HG03135 (cell line): Measurements from ENCODE around the gene RANBP10.
A peak's percentile ranks its signal among the peaks of the same experiment; 100 is the strongest.
"Not testable (repeated sequence)": the region's sequence is repeated elsewhere in the genome, so short reads cannot be mapped to it uniquely, and the experiment has no call there.

Experiments
- ATAC-seq: cut with Tn5 transposase; IDR thresholded peaks from one replicate; pipeline ENCODE4 v1.9.1; 2021; ENCODE audit warnings: mild to moderate bottlenecking, moderate library complexity; ENCODE audit not compliant: unreplicated experiment

The RANBP10 gene

DNA sequence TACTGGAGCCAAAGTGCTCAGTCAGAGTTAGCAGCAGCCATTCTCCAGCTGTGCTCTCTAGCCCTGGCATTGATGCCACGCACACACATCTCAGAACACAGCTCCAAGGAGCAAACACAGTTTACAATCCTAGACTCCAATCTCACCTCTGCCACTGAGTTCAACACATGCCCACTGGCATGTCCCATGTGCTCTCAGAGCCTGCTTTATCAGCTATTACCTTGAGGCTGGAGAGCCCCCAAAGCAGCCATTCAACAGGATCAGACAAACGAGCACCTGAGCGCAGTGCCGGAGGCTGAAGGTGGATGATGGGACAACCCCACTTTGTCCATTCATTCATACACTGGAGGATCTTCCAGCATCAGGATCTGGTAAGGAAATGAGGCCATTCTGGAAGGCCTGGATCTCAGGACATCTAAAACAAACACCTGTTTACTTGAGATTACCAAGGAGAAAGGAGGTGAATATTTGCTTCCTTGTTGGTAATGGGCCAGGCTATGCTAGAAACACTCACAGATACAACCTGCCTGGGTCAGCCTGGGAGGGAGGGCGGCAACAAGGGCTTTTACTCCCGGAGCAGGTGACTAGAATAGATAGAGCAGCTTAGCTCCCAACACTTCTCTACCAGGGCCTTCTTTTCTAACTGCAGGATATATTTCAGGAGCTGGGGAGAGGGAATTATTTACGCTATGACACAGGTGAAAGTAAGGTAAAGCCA lies 25.4 kb downstream of the RANBP10 start:
- ATAC-seq: no peak

- ATAC-seq: no peak
Observed at GRCh38 chr16:67779256-67780014, 26.9 kb downstream of the RANBP10 start.

- no peak for ATAC-seq
Observed at GRCh38 chr16:67775273-67775672, 31.1 kb downstream of the RANBP10 start.

GRCh38 chr16:67774457-67774853 lies 31.9 kb downstream of the RANBP10 start:
- no peak for ATAC-seq

DNA sequence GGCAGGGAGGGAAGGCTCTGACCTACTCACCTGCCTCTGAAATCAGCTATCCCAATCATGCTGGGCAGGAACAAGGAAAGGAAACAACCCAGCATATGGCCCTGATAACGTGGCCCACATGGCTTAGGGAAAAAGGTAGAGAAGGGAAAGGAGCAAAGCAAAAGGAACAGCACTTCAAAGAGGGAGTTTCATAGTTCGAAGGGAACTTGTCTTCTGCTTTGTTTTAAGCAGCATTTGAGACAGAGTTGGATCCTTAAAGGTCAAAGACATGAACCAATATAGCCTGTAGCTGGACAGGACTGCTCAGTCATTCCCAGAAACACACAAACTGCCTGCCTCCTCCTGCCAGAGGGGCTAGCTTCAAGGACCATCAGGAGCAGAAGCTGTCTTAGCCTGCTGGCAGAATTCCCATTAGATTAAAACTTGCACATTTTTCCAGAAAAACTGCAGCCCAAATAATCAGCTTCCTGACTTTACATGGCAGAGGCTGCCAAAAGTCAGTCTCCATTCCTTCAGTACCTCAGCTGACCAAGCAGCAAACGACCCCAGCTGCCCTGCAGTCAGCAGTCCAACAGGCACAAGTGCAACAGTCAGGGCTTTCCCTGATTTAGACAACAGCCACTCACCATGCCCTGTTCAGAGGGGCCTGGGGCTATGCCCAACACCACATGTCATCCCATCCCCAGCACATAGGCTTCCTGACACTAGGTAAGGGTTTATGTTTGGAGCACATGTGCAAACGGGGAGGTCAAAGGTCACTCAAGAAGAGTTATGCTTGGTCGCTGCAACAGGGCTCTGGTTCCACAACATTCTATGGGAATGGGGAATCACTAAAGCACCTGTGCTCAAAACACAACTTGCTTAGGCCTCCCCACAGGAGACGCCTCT lies 32.5 kb downstream of the RANBP10 start:
- no peak for ATAC-seq

DNA sequence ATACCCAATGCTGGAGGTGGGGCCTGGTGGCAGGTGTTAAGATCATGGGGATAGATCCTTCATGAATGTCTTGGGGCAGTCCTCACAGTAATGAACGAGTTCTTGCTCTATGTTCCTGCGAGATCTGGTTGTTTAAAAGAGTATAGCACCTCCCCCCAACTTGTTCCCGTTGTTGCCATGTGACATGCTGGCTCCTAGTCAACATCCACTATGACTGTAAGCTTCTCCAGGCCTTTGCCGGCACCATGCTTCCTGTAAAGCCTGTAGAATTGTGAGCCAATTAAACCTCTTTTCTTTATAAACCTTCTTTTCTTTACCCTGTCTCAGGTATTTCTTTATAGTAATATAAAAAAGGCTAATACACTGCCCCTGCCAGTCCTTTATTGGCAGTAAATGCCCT lies 33.3 kb downstream of the RANBP10 start:
- no peak for ATAC-seq

DNA sequence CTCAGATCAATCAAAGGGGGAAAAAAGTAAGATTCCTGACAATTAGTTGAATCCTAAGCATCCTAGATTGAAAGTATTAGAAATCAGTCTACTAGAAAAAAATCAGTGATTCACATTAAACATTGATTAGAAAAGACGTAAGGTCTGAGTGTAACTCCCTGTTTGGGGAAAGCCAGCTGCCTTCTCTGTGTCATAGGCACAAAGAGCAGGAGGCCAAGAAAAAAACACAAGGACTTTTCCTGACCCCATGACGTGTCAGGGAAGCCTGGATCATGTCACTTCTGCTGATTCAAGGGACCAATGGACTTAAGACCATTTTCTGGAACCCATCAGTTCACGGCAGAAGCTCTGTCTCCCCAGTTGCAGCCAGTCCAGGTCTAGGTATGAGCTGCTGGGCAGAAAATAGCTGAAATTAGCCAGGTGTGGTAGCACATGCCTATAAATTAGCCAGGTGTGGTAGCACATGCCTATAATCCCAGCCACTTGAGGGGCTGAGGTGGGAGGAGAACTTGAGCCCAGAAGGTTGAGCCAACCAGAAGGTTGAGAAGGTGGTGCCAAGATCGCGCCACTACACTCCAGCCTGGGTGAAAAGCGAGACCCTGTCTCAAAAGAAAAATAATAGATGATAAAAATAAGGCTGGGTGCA lies 35.9 kb downstream of the RANBP10 start:
- ATAC-seq: no peak

DNA sequence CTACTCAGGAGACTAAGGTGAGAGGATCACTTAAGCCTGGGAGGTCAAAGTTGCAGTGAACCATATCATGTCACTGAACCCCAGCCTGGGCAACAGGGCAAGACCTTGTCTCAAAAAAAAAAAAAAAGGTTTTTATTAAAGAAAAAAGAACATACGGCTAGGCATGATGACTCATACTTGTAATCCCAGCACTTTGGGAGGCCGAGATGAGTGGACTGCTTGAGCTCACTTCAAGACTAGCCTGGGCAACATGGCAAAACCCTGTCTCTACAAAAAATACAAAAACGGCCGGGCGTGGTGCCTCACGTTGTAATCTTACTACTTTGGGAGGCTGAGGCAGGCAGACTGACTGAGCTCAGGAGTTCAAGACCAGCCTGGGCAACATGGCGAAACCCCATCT lies 38.4 kb downstream of the RANBP10 start:
- no peak for ATAC-seq

DNA sequence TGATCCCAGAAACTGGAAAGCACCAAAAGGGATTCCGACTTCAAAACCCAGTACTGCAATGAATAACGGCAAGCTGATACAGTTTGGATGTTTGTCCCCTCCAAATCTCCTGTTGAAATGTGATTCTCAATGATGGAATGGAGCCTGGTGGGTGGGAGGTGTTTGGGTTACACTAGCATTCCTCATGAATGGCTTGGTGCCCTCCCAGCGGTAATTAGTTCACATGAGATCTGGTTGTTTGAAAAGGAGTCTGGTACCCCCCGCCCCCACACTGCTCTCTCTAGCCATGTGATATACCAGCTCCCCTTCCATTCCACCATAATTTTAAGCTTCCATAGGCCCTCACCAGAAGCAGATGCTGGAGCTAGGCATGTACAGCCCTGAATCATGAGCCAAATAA lies 40.1 kb downstream of the RANBP10 start:
- ATAC-seq: no peak

DNA sequence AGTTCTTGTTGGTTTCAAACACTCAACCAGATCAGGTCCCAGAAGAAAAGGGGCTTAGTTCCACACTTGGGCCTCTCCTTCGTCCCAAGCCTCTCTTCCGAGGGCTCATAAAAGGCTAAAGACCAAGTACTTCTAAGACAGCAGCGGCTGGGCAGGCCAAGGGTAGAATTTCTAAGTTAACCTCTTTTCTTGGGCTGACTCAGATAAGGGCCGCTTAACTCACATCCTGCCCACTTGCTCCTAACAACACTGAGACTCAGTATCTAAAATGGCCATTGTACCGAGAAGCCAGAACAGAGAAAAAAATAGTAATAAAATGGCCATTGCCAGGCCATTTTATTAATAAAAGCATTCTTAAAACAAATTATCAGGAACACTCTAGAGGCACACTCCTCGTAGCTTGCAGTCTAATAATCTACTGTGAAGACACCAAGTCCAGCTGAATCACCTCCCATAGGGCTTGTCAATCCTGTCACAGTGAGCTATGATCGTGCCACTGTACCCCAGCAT lies 42.1 kb downstream of the RANBP10 start:
- ATAC-seq: no peak

DNA sequence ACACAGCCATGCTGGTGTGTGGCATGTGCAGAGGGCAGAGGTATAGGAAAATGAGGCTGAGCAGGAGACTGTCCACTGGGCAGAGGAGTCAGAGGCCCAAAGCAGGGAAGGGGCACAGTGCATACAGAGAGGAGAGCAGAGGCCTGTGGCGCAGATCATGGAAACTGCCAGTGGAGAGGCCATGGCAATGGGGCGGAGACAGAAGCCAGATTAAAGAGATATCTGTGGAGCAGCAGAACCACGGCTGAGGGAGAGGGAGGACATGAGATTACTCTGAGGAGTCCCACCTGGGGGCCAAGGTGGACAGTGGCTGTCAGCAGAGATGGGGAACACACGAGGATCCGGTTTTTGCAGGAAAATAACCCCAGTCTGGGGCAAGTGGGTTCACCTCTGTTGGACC lies 43.3 kb downstream of the RANBP10 start:
- no peak for ATAC-seq

DNA sequence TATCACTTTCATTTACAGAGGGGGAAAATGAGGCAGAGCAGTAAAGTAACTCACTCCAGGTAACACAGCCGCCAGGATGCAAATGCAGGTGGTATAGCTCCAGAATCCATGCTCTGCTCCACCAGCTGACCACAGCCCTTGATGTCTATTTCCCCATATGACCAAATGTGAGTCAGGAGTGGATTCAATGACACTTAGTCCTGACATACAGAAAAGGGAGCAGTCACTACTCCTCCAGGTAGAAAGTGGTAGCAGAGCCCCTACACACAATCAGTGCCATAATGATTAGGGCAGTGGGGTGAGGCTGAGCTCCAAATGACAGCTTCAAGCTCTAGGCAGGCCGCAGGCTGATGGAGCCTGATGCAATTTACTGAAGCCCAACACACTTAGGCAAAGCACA lies 44.0 kb downstream of the RANBP10 start:
- ATAC-seq: no peak

DNA sequence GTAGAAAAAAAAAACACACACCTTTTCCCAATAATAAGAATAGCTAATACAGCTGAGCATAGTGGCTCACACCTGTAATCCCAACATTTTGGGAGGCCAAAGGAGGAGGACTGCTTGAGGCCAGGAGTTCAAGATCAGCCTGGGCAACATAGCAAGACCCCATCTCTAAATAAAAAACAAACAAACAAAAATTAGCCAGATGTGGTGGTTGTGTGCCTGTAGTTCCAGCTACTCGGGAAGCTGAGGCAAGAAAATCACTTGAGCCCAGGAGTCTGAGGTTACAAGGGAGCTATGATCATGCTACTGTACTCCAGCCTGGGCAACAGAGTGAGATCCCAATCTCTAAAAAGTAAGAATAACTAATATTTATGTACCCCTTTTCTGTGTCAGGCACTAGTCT lies 44.4 kb downstream of the RANBP10 start:
- no peak for ATAC-seq

DNA sequence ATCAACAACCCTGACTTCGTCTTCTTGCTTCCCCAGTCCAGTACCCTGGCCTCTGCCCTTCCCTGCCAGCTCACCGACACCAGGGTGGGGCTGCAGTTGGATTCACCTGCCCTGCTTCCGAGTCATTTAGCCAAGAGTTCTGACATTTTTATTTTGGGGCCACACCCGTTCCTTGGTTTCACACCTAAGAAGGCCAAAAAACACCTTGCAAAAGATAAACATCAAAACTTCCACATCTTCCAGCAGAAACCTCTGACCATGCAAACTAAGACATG lies 45.5 kb downstream of the RANBP10 start:
- ATAC-seq: no peak

GRCh38 chr16:67760206-67760955 lies 46.0 kb downstream of the RANBP10 start:
- no peak for ATAC-seq

GRCh38 chr16:67758966-67759365 lies 47.4 kb downstream of the RANBP10 start:
- no peak for ATAC-seq

- ATAC-seq: no peak
Observed at GRCh38 chr16:67758006-67758405, 48.4 kb downstream of the RANBP10 start.

- ATAC-seq: no peak
Observed at GRCh38 chr16:67752641-67753040, 53.7 kb downstream of the RANBP10 start.

GRCh38 chr16:67751331-67751730 lies 55.0 kb downstream of the RANBP10 start:
- ATAC-seq: not testable (repeated sequence)

DNA sequence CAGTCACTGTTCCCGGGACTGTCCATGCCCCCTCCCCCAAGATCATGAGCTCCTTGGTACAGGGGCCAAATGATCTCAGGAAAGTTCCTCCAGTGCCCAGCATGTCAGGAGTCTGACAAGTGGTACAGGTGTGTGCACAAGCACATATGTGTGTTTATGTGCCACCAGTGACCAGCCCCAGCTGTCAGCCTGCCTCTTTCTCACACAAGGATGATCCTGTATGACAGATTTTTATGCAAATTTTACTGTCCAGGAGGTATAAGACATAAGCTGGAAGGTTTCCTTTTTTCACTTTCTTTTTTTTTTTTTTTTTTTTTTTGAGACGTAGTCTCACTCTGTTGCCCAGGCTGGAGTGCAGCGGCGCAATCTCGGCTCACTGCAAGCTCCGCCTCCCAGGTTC lies 55.9 kb downstream of the RANBP10 start:
- peak; percentile 70 for ATAC-seq
